H1 (cell line): ENCODE data around the gene PPP1R9A. TPM values are rescaled to one million over a fixed set of nuclear protein-coding genes. Genes with fewer than 3 reads are reported as not detected.

Experiments
- CTCF ChIA-PET: fragments of 300-600 bp; sonication (Branson Sonifier 250); formaldehyde crosslinking; loops from one replicate; lab custom pipeline; 2021; ENCODE audit not compliant: partially characterized antibody; lab: Charles Lee
- POLR2A ChIA-PET: fragments of 300-600 bp; sonication (Branson Sonifier 250); formaldehyde crosslinking; loops from one replicate; lab custom pipeline; 2021; ENCODE audit warnings: inconsistent platforms; ENCODE audit not compliant: partially characterized antibody; lab: Charles Lee
- DNase-seq, 2 experiments: peaks; one replicate each; pipeline versions ENCODE4 v3.0.0 to v3.0.0-alpha.2; 2010 to 2022; ENCODE audit warnings: low spot score in 2 of 2, low read depth in 1 of 2, mixed read lengths in 1 of 2
- FAIRE-seq: peaks from 2 replicates; lab custom pipeline; 2011; peaks lifted over from hg19 to GRCh38; lab: Jason Lieb, UNC
- H2AFZ ChIP-seq: 2 replicates; pipeline ENCODE4 v1.8.1; 2012; ENCODE audit warnings: low read length, inconsistent platforms
- H2AK5ac ChIP-seq: 2 replicates; pipeline ENCODE4 v1.6.1; 2013; ENCODE audit warnings: low read depth, low read length
- H2BK120ac ChIP-seq: replicated peaks from 2 replicates; pipeline ENCODE3; 2013; ENCODE audit warnings: low read depth, low read length, inconsistent platforms
- H2BK12ac ChIP-seq: 2 replicates; pipeline ENCODE4 v1.6.1; 2013; ENCODE audit warnings: low read depth, low read length
- H2BK15ac ChIP-seq: 2 replicates; pipeline ENCODE4 v1.6.1; 2013; ENCODE audit warnings: low read length
- H2BK20ac ChIP-seq: 2 replicates; pipeline ENCODE4 v1.6.1; 2013; ENCODE audit warnings: low read length
- H2BK5ac ChIP-seq: 2 replicates; pipeline ENCODE4 v1.6.1; 2013; ENCODE audit warnings: low read depth, low read length
- H3K14ac ChIP-seq: 2 replicates; pipeline ENCODE4 v1.6.1; 2013; ENCODE audit warnings: inconsistent platforms; ENCODE audit not compliant: insufficient read length
- H3K18ac ChIP-seq: 2 replicates; pipeline ENCODE4 v1.6.1; 2013; ENCODE audit warnings: low read length; ENCODE audit errors: extremely low read depth
- H3K23ac ChIP-seq: 2 replicates; pipeline ENCODE4 v1.6.1; 2013; ENCODE audit warnings: inconsistent platforms; ENCODE audit not compliant: insufficient read length
- H3K23me2 ChIP-seq: 2 replicates; pipeline ENCODE4 v1.6.1; 2013; ENCODE audit warnings: low read depth, low read length
- H3K27ac ChIP-seq: 2 replicates; pipeline ENCODE4 v1.6.1; 2011; ENCODE audit warnings: low read depth, low read length, inconsistent platforms
- H3K27me3 ChIP-seq, 4 experiments: replicated peaks in 1 of 4; 1 replicate in 1 of 4; 2 replicates in 3 of 4; pipeline versions ENCODE4 v1.6.1 to v1.8.1; 2011 to 2013; ENCODE audit warnings: low read length in 3 of 4, mild to moderate bottlenecking in 3 of 4, inconsistent platforms in 2 of 4, mixed read lengths in 2 of 4, moderate library complexity in 1 of 4; ENCODE audit not compliant: control insufficient read depth in 3 of 4, insufficient read depth in 3 of 4; ENCODE audit errors: extremely low read depth in 1 of 4
- H3K36me3 ChIP-seq, 4 experiments: 2 replicates each; pipeline versions ENCODE4 v1.6.1 to v1.8.1; 2011 to 2013; ENCODE audit warnings: mild to moderate bottlenecking in 4 of 4, low read length in 3 of 4, moderate library complexity in 2 of 4, control low read depth in 1 of 4, inconsistent platforms in 1 of 4; ENCODE audit not compliant: insufficient read depth in 4 of 4, control insufficient read depth in 2 of 4
- H3K4ac ChIP-seq: replicated peaks from 2 replicates; pipeline ENCODE3; 2013; ENCODE audit warnings: low read length, low read depth, mixed read lengths, inconsistent platforms; ENCODE audit not compliant: insufficient read length
- H3K4me1 ChIP-seq, 4 experiments: replicated peaks in 1 of 4; 1 replicate in 1 of 4; 2 replicates in 3 of 4; pipeline versions ENCODE4 v1.6.1 to v1.8.1; 2011 to 2013; ENCODE audit warnings: low read length in 3 of 4, inconsistent platforms in 2 of 4, mixed read lengths in 1 of 4; ENCODE audit not compliant: insufficient read depth in 4 of 4, control insufficient read depth in 3 of 4
- H3K4me2 ChIP-seq, 2 experiments: 2 replicates each; pipeline versions ENCODE4 v1.6.1 to v1.8.1; 2011 to 2013; ENCODE audit warnings: low read depth in 2 of 2, low read length in 2 of 2, control low read depth in 1 of 2, inconsistent platforms in 1 of 2, mild to moderate bottlenecking in 1 of 2; ENCODE audit not compliant: insufficient read depth in 1 of 2
- H3K4me3 ChIP-seq, 4 experiments: fragments of 200-600, 300-600 bp in 1 of 4; sonication (generic), shearing (Covaris generic), sonication (Bioruptor Twin) in 1 of 4; 2 replicates each; pipeline versions ENCODE4 v1.5.1 to v1.8.1; 2011 to 2016; ENCODE audit warnings: low read length in 4 of 4, low read depth in 3 of 4, control low read depth in 2 of 4, inconsistent platforms in 2 of 4, mild to moderate bottlenecking in 2 of 4, mixed read lengths in 1 of 4, moderate library complexity in 1 of 4; ENCODE audit not compliant: insufficient read depth in 2 of 4; ENCODE audit errors: extremely low read depth in 1 of 4
- H3K56ac ChIP-seq: replicated peaks from 2 replicates; pipeline ENCODE3; 2013; ENCODE audit warnings: low read depth, mild to moderate bottlenecking, mixed read lengths, low read length, inconsistent platforms; ENCODE audit not compliant: insufficient read length
- H3K79me1 ChIP-seq: 2 replicates; pipeline ENCODE4 v1.6.1; 2013; ENCODE audit warnings: low read depth, low read length, control low read depth
- H3K79me2 ChIP-seq, 2 experiments: 2 replicates each; pipeline versions ENCODE4 v1.6.1 to v1.8.1; 2012 to 2013; ENCODE audit warnings: low read length in 2 of 2, mild to moderate bottlenecking in 2 of 2, inconsistent platforms in 1 of 2; ENCODE audit not compliant: insufficient read depth in 2 of 2, control insufficient read depth in 1 of 2
- H3K9ac ChIP-seq, 4 experiments: replicated peaks in 1 of 4; 1 replicate in 1 of 4; 2 replicates in 3 of 4; pipeline versions ENCODE4 v1.6.1 to v1.8.1; 2011 to 2013; ENCODE audit warnings: low read depth in 3 of 4, low read length in 3 of 4, control low read depth in 2 of 4, mild to moderate bottlenecking in 2 of 4, moderate library complexity in 2 of 4, inconsistent platforms in 1 of 4; ENCODE audit errors: extremely low read depth in 1 of 4
- H3K9me3 ChIP-seq, 2 experiments: 2 replicates each; pipeline versions ENCODE4 v1.6.1 to v1.8.1; 2012 to 2013; ENCODE audit warnings: mild to moderate bottlenecking in 2 of 2, moderate library complexity in 2 of 2, control low read depth in 1 of 2, inconsistent platforms in 1 of 2, low read depth in 1 of 2, low read length in 1 of 2, mixed read lengths in 1 of 2; ENCODE audit not compliant: insufficient read depth in 2 of 2
- H4K20me1 ChIP-seq, 2 experiments: replicated peaks in 1 of 2; 2 replicates each; pipeline versions ENCODE3 to v1.8.1; 2011 to 2013; ENCODE audit warnings: inconsistent platforms in 2 of 2, low read length in 2 of 2, mild to moderate bottlenecking in 1 of 2; ENCODE audit not compliant: insufficient read depth in 2 of 2, control insufficient read depth in 1 of 2
- H4K5ac ChIP-seq: 2 replicates; pipeline ENCODE4 v1.6.1; 2013; ENCODE audit warnings: low read length, low read depth, mixed read lengths, inconsistent platforms; ENCODE audit not compliant: insufficient read length
- H4K8ac ChIP-seq: 2 replicates; pipeline ENCODE4 v1.8.0; 2013; ENCODE audit warnings: mild to moderate bottlenecking, moderate library complexity, low read length, inconsistent platforms; ENCODE audit not compliant: insufficient read depth; ENCODE audit errors: extremely low read depth
- H4K91ac ChIP-seq: replicated peaks from 2 replicates; pipeline ENCODE3; 2013; ENCODE audit warnings: low read length, mixed read lengths, inconsistent platforms; ENCODE audit not compliant: insufficient read length
- HDAC6 ChIP-seq: IDR thresholded peaks from one replicate; pipeline ENCODE4 v1.7.1; 2012; ENCODE audit warnings: low read depth, mild to moderate bottlenecking, inconsistent platforms, low read length, moderate library complexity
- KDM5A ChIP-seq: fragments of 200-600 bp; IDR thresholded peaks from 2 replicates; pipeline ENCODE4 v1.7.1; 2012; ENCODE audit warnings: mild to moderate bottlenecking, low read length, inconsistent platforms, mixed read lengths
- NRF1 ChIP-seq: IDR thresholded peaks from 2 replicates; pipeline ENCODE4 v1.6.1; 2011; ENCODE audit warnings: mild to moderate bottlenecking, low read depth, low read length, improper control_type of control experiment
- PHF8 ChIP-seq: fragments of 200-600 bp; sonication (generic); conservative IDR thresholded peaks from 2 replicates; pipeline ENCODE4 v1.7.1; 2012; ENCODE audit warnings: low read depth, mild to moderate bottlenecking, inconsistent platforms, low read length, moderate library complexity
- POLR2A ChIP-seq, 2 experiments: IDR thresholded peaks; 1 replicate in 1 of 2; 2 replicates in 1 of 2; pipeline ENCODE4 v1.6.1; 2011; ENCODE audit warnings: low read depth in 2 of 2, low read length in 2 of 2, mild to moderate bottlenecking in 2 of 2; ENCODE audit errors: control extremely low read depth in 1 of 2
- RAD21 ChIP-seq, 2 experiments: IDR thresholded peaks in 1 of 2; conservative IDR thresholded peaks in 1 of 2; 2 replicates each; pipeline ENCODE4 v1.6.1; 2011; ENCODE audit warnings: low read depth in 2 of 2, low read length in 2 of 2, improper control_type of control experiment in 1 of 2, inconsistent platforms in 1 of 2, mild to moderate bottlenecking in 1 of 2, moderate library complexity in 1 of 2
- polyA plus RNA-seq, 7 experiments: library from polyadenylated mRNA; depleted of rRNA in 3 of 7; stranded (reverse) in 5 of 7; unstranded in 2 of 7; fragments of >200 nt in 5 of 7; fragments of 200-250 nt in 2 of 7; gene quantifications; 1 replicate in 5 of 7; 2 replicates in 1 of 7; 4 replicates in 1 of 7; pipeline versions ENCODE4 v1.2.1 to v1.2.3, GENCODE V29; 2011 to 2013; ENCODE audit warnings: missing spikeins in 2 of 7, mixed read lengths in 2 of 7
- total RNA-seq: library from RNA; stranded (reverse); fragmentation: NEBNext Ultra II Directional; extraction: Animal tissue kit (Norgen Biotek cat#: 25700); gene quantifications from 2 replicates; pipeline ENCODE4 v1.2.1, GENCODE V29; 2021
- TF ChIP-seq, protein P1 (sequence below): IDR thresholded peaks from 2 replicates; pipeline ENCODE4 v1.6.1; 2012; ENCODE audit warnings: low read length, inconsistent platforms

PPP1R9A gene
- total and polyA plus RNA-seq, 2 of the 8 experiments (the other 6 are each of a cell fraction or from before 2014, with no cell fraction given), result 3.0 to 20.3 TPM

DNA sequence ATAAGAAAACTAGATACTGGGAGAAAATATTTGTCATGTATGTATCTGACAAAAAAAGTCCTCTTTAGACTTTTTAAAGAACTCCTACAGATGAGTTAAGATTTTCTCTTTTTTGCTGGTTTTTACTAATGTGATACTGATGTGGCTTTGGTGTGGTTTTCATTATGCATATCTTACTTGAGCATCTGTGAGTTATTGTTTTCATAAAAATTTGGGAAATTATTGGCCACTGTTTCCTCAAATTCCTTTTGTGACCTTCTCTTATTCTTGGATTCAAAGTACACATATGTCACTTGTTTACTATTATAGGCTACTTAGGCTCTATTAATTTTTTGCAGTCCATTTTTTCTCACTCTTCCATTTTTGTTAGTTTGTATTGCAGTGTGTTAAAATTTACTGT, 89.0 kb downstream of the PPP1R9A start:
- TF ChIP-seq POLR2A (IDR thresholded peaks at IDR 0.05; ENCODE audit: control extremely low read depth in 1 of 2, low read depth in 2 of 2, low read length in 2 of 2), result no peak
- TF ChIP-seq PHF8, result no peak
- TF ChIP-seq, protein P1, sequence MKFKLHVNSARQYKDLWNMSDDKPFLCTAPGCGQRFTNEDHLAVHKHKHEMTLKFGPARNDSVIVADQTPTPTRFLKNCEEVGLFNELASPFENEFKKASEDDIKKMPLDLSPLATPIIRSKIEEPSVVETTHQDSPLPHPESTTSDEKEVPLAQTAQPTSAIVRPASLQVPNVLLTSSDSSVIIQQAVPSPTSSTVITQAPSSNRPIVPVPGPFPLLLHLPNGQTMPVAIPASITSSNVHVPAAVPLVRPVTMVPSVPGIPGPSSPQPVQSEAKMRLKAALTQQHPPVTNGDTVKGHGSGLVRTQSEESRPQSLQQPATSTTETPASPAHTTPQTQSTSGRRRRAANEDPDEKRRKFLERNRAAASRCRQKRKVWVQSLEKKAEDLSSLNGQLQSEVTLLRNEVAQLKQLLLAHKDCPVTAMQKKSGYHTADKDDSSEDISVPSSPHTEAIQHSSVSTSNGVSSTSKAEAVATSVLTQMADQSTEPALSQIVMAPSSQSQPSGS, result no peak
- no peak for TF ChIP-seq RAD21 (IDR thresholded peaks at IDR 0.05 in 1 of 2, conservative IDR thresholded peaks at IDR 0.05 in 1 of 2; ENCODE audit: low read depth in 2 of 2, low read length in 2 of 2)
- no peak for TF ChIP-seq HDAC6
- TF ChIP-seq NRF1, result no peak
- TF ChIP-seq KDM5A, result no peak
- H3K18ac ChIP-seq, result no peak overlapping the region
- no peak for FAIRE-seq
- H3K4me3 ChIP-seq, result no peak overlapping the region
- H2BK120ac ChIP-seq, result no peak overlapping the region
- H3K9me3 ChIP-seq, result no peaks in the 10 kb centered on the region
- H2AFZ ChIP-seq, result no peak overlapping the region
- CTCF ChIA-PET, result no interaction called here
- POLR2A ChIA-PET, result no interaction called here
- no peak overlapping the region for H2AK5ac ChIP-seq
- no peak overlapping the region for H2BK15ac ChIP-seq
- no peak overlapping the region for H4K8ac ChIP-seq
- no peaks in the 10 kb centered on the region for H3K23me2 ChIP-seq
- no peak overlapping the region for H3K9ac ChIP-seq
- H3K14ac ChIP-seq, result no peak overlapping the region
- H2BK20ac ChIP-seq, result no peak overlapping the region
- no peak overlapping the region for H2BK5ac ChIP-seq
- no peak overlapping the region for H4K5ac ChIP-seq
- H3K36me3 ChIP-seq, result no peaks in the 10 kb centered on the region
- H3K23ac ChIP-seq, result no peak overlapping the region
- H3K4ac ChIP-seq, result no peak overlapping the region
- H3K4me1 ChIP-seq, result peaks cover 0 to 4% (median 0%) of the 10 kb centered on the region in 4 experiments; a peak in 1 of 7 replicates
- H3K27ac ChIP-seq, result no peak overlapping the region
- no peak overlapping the region for H2BK12ac ChIP-seq
- H3K56ac ChIP-seq, result no peak overlapping the region
- DNase-seq, result no peak
- no peak overlapping the region for H4K91ac ChIP-seq
- peaks cover 0 to 14% of the 10 kb centered on the region in 2 experiments; a peak in 2 of 4 replicates for H3K79me2 ChIP-seq
- no peaks in the 10 kb centered on the region for H4K20me1 ChIP-seq
- H3K79me1 ChIP-seq, result no peaks in the 10 kb centered on the region
- no peaks in the 10 kb centered on the region for H3K27me3 ChIP-seq
- no peak overlapping the region for H3K4me2 ChIP-seq
